Stomach (tissue), 4 donors: ENCODE data around the gene OPN1SW.

Experiments used
- EP300 ChIP-seq: sonication (generic); formaldehyde crosslinking; IDR thresholded peaks from one replicate; pipeline ENCODE4 v1.6.1; 2017; ENCODE audit warnings: antibody characterized with exemption
- POLR2AphosphoS5 ChIP-seq, 3 donors: sonication (generic); formaldehyde crosslinking; IDR thresholded peaks; one replicate each; pipeline ENCODE4 v1.6.1; 2016; ENCODE audit warnings: antibody characterized with exemption in 3 of 3
- TF ChIP-seq, protein P1 (sequence below), 7 experiments: fragments of 450-650 bp in 4 of 7; fragments of 200-600 bp in 3 of 7; sonication (generic) in 3 of 7; IDR thresholded peaks; one replicate each; pipeline ENCODE4 v1.5.1; 2016 to 2019; ENCODE audit warnings: antibody characterized with exemption in 7 of 7, control low read depth in 2 of 7, mild to moderate bottlenecking in 1 of 7

DNA sequence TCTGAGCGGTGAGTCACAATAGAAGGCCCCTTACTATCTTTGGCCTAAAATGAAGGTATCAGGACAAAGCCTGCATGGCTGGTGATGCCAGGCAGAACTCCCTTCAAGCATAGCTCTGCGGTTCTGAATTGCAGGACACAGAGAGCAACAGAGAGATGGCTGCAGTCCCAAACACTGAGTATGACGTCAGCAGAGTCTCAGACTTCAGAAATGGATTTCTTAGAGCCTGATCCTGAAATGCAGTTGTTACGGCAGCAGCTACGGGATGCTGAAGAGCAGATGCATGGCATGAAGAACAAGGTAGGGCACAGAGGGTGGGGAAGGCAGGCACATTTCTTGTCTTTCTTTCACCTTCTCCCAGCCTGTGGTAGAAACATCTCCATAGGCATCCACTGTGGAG is 29.6 kb upstream of the OPN1SW start:
- TF ChIP-seq, protein P1, sequence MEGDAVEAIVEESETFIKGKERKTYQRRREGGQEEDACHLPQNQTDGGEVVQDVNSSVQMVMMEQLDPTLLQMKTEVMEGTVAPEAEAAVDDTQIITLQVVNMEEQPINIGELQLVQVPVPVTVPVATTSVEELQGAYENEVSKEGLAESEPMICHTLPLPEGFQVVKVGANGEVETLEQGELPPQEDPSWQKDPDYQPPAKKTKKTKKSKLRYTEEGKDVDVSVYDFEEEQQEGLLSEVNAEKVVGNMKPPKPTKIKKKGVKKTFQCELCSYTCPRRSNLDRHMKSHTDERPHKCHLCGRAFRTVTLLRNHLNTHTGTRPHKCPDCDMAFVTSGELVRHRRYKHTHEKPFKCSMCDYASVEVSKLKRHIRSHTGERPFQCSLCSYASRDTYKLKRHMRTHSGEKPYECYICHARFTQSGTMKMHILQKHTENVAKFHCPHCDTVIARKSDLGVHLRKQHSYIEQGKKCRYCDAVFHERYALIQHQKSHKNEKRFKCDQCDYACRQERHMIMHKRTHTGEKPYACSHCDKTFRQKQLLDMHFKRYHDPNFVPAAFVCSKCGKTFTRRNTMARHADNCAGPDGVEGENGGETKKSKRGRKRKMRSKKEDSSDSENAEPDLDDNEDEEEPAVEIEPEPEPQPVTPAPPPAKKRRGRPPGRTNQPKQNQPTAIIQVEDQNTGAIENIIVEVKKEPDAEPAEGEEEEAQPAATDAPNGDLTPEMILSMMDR (IDR thresholded peaks at IDR 0.05): no peak
- TF ChIP-seq POLR2AphosphoS5 (IDR thresholded peaks at IDR 0.05) (no peak), EP300 (no peak)
